ENCODE results near the gene SLC6A13.
"Not testable (repeated sequence)": the region's sequence is repeated elsewhere in the genome, so short reads cannot be mapped to it uniquely, and the experiment has no call there.

The SLC6A13 gene

DNA sequence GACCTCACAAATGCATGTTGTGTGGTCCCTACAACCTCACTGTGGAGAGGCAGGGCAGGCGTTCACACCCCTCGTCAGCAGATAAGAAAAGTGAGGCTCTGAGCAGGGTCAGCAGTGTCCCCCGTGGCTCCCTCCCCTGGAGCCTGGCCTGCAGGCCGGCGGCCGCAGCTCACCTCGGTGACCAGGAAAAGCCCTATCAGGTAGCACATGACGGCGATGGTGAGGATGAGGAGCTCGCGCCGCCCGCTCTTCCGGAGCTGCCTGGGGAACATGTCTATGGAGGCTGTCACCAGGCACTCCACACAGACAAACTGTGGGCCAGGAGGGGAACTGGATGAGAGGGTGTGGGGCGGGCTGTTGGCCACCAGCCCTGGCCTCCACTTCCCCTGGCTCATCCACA lies 66.7 kb downstream of the SLC6A13 start:
- DNase-seq: no peak

DNA sequence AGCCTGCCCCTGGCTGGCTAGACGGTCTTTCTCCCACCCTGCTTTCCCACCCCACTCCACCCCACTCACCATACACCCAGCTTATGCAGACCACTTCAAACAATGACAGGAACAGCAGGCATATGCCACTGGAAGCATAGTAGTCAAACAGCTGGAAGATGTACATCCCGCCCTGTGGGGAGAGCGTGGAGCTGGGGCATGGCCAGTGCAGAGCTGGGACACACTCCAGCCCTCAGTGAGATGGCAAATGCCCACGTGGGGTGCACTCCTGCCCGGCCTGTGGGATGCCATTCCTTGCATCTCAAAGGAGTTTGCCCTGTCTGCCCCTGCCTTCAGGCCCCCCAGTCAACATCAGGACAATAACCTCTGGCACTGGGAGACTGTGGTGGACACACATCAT lies 67.5 kb downstream of the SLC6A13 start:
- no peak for DNase-seq

- DNase-seq: no peak
Observed at GRCh38 chr12:194276-194675, 68.4 kb downstream of the SLC6A13 start.

GRCh38 chr12:193261-193660 lies 69.4 kb downstream of the SLC6A13 start:
- peak; percentile 12 for DNase-seq

GRCh38 chr12:191541-191940 lies 71.1 kb downstream of the SLC6A13 start:
- DNase-seq: no peak

GRCh38 chr12:190881-191280 lies 71.8 kb downstream of the SLC6A13 start:
- no peak for DNase-seq

GRCh38 chr12:189622-189962 lies 73.0 kb downstream of the SLC6A13 start:
- DNase-seq: no peak

- DNase-seq: no peak
Observed at GRCh38 chr12:188910-189621, 73.6 kb downstream of the SLC6A13 start.

- not testable (repeated sequence) for DNase-seq
Observed at GRCh38 chr12:187986-188909, 74.4 kb downstream of the SLC6A13 start.

- DNase-seq: no peak
Observed at GRCh38 chr12:186006-186625, 76.5 kb downstream of the SLC6A13 start.

DNA sequence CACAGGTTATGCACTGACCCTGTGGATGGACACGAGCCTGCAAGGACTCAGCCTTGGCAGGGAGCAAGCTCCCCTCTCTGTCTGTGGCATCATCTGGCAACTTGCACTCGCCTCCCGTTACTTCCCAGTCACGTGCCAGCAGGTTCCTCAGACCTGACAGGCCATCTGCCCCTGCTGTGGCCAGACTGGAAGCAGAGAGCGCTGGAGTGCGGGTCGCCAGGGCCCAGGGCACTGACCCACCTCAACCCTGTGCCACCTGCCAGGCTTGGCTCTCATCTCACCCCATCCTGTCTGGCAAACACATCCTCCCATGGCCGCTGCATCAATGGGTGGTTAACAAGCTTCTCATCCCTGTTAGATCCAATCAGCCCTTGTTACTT lies 77.1 kb downstream of the SLC6A13 start:
- no peak for DNase-seq

- no peak for DNase-seq
Observed at GRCh38 chr12:184811-185575, 77.6 kb downstream of the SLC6A13 start.

GRCh38 chr12:182381-182892 lies 80.2 kb downstream of the SLC6A13 start:
- no peak for DNase-seq

DNA sequence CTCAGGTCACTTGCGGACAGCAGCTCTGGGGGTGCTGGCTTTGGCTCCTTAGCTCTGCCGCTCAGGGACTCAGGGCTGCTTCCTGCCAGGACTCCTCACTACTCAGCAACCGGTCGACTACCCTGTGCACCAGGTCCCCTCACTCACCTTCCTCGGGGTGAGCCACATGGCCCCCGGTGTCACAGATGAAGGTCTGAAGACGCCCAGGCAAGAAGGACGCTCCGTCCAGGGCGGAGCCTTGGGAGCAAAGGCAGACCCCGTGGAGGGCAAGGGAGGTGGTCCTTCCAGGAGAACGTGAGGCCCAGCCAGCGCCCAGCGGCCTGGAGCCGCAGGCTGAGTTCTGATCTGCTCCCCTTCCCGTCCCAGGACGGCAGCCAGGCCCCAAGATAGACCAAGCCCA lies 80.7 kb downstream of the SLC6A13 start:
- no peak for DNase-seq

GRCh38 chr12:180445-180844 lies 82.2 kb downstream of the SLC6A13 start:
- no peak for DNase-seq

DNA sequence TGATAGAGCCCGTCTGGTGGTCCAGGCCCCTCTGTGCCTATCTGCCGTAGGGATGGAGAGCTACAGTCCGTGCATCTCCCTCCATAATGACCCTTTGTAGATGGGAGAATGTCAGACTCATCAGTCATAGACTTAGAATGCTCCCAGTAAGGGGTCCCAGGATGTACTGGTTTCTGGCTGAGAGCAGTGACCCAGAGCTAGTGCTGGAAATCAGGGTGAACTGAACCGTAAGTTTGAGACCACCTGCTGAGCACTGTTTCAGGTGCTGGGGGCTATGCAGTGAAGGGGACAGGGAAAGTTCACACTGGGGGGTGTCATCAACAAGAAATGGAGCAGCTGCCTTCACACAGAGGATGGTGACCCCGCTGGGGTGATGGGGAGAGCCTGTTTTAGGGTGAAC lies 82.8 kb downstream of the SLC6A13 start:
- no peak for DNase-seq

- DNase-seq: peak; percentile 54
Observed at GRCh38 chr12:179131-179884, 83.3 kb downstream of the SLC6A13 start.

DNA sequence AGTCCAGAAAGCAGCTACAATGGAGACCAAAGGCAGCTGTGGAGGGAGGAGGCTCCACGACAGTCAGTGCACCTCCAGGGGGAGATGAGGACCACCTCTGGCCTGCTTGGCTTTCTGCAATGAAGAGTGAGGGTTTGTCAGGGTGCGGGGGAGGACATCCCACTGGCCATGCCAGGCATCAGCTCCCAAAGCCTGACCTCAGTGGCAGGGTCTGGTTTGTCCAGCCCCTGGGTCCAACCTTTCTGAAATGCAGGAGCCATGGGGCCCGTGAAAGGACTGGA lies 83.9 kb downstream of the SLC6A13 start:
- no peak for DNase-seq

GRCh38 chr12:177980-178828 lies 84.4 kb downstream of the SLC6A13 start:
- DNase-seq: no peak

DNA sequence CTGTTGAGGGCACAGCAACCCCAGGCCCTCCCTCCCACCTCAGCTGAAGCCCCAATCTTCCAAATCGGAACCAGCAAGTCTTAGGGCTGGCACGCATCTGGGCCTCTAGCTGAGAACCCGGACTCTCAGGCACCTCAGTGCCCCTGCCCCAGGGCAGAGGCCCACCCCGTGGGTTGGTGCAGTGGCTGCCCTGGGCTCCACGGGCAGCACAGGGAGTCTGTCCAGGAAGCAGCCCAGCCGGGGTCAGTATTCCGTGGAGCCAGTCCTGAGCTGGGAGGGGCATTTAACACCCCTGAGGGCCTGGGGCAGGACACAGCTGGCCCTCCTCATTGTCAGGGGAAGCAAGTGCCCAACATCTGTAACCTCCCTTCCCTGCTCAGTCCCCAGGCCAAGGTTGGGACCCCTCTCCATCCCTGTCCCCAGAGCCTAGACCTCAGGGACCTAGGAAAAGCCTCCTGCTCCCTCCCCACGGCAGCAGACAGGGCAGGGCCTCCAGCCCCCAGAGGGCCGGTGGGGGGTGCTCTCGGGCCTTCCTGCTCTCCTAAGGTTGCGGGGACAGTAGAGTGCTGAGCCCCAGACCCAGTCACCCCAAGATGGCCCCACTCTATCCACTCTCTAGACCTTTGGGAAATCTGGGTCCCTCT lies 85.2 kb downstream of the SLC6A13 start:
- no peak for DNase-seq
